ENCODE data around the gene PIP5K1B.

DNA sequence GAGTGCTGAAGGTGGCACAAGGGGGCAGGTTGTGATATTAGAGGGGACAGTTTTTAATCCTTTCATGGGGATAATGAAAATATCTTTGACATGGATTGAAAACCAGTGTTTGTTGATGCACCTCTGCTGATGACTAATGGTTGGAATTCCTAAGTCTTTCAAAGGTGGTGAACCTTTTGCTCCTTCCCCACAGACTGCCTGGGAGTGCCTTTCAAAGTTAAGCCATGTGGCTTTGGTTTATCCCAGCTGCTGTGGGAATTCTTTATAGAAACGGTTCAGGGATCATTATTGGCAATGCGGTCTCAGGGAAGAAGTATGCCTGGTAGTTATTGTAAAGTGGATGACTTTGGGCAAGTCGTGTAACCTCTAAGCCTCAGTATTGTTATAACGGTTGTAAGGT, 45.7 kb downstream of the PIP5K1B start:
- TF ChIP-seq, protein P1, sequence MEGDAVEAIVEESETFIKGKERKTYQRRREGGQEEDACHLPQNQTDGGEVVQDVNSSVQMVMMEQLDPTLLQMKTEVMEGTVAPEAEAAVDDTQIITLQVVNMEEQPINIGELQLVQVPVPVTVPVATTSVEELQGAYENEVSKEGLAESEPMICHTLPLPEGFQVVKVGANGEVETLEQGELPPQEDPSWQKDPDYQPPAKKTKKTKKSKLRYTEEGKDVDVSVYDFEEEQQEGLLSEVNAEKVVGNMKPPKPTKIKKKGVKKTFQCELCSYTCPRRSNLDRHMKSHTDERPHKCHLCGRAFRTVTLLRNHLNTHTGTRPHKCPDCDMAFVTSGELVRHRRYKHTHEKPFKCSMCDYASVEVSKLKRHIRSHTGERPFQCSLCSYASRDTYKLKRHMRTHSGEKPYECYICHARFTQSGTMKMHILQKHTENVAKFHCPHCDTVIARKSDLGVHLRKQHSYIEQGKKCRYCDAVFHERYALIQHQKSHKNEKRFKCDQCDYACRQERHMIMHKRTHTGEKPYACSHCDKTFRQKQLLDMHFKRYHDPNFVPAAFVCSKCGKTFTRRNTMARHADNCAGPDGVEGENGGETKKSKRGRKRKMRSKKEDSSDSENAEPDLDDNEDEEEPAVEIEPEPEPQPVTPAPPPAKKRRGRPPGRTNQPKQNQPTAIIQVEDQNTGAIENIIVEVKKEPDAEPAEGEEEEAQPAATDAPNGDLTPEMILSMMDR (IDR thresholded peaks at IDR 0.05 in 4 of 5, conservative IDR thresholded peaks at IDR 0.05 in 1 of 5) = no peak
- no peak for TF ChIP-seq POLR2A (IDR thresholded peaks at IDR 0.05)
